OCI-LY3 (cell line): ENCODE measurements around the gene MCEMP1.

Source experiments
- H2AFZ ChIP-seq: fragments of 200-600, 300-600 bp; shearing (Covaris generic); 2 replicates; pipeline ENCODE4 v1.6.0; 2014; ENCODE audit warnings: antibody characterized with exemption, low read depth, low read length
- H3K27ac ChIP-seq: fragments of 200-600, 300-600 bp; sonication (generic); 2 replicates; pipeline ENCODE4 v1.5.1; 2014; ENCODE audit warnings: mild to moderate bottlenecking, low read length, moderate library complexity, mixed read lengths
- H3K27me3 ChIP-seq: fragments of 200-600, 300-600 bp; sonication (generic); 2 replicates; pipeline ENCODE4 v1.6.1; 2014; ENCODE audit warnings: low read depth, low read length, mixed read lengths
- H3K36me3 ChIP-seq: fragments of 200-600, 300-600 bp; sonication (generic); replicated peaks from 2 replicates; pipeline ENCODE3; 2014; ENCODE audit warnings: low read depth, low read length, mixed read lengths
- H3K4me1 ChIP-seq: fragments of 300-600, 200-600 bp; sonication (generic); 2 replicates; pipeline ENCODE4 v1.6.1; 2014; ENCODE audit warnings: low read length, mixed read lengths
- H3K4me2 ChIP-seq: fragments of 200-600, 300-600 bp; sonication (generic); 2 replicates; pipeline ENCODE4 v1.6.1; 2014; ENCODE audit warnings: low read length, mixed read lengths
- H3K4me3 ChIP-seq: fragments of 300-600, 200-600 bp; sonication (generic); 2 replicates; pipeline ENCODE4 v1.5.1; 2014; ENCODE audit warnings: antibody characterized with exemption, mild to moderate bottlenecking, low read length, moderate library complexity
- H3K79me2 ChIP-seq: fragments of 300-600, 200-600 bp; shearing (Covaris generic); 2 replicates; pipeline ENCODE4 v1.6.1; 2014; ENCODE audit warnings: mild to moderate bottlenecking, low read length, mixed read lengths
- H3K9ac ChIP-seq: fragments of 300-600, 200-600 bp; shearing (Covaris generic); 2 replicates; pipeline ENCODE4 v1.6.0; 2014; ENCODE audit warnings: mild to moderate bottlenecking, low read length, moderate library complexity
- H3K9me3 ChIP-seq: fragments of 200-600, 300-600 bp; shearing (Covaris generic); 2 replicates; pipeline ENCODE4 v1.6.1; 2014; ENCODE audit warnings: low read length, mixed read lengths; ENCODE audit not compliant: insufficient read depth
- H4K20me1 ChIP-seq: fragments of 200-600, 300-600 bp; sonication (generic); 2 replicates; pipeline ENCODE4 v1.6.1; 2016; ENCODE audit warnings: low read length, mixed read lengths; ENCODE audit not compliant: insufficient read depth
- CTCF ChIP-seq: fragments of 200-600, 300-600 bp; sonication (generic); IDR thresholded peaks from 2 replicates; pipeline ENCODE4 v1.5.1; 2014; ENCODE audit warnings: antibody characterized with exemption, low read length, low read depth
- EZH2phosphoT487 ChIP-seq: fragments of 200-600 bp; shearing (Covaris generic); IDR thresholded peaks from 2 replicates; pipeline ENCODE4 v1.6.1; 2018; ENCODE audit warnings: antibody characterized with exemption, mixed run types, low read depth

MCEMP1 gene

GRCh38 chr19:7687177-7687576 lies 10.3 kb downstream of the MCEMP1 start:
- peaks cover 11% of the 10 kb centered on the region for H3K36me3 ChIP-seq
- no peak for TF ChIP-seq CTCF
- TF ChIP-seq EZH2phosphoT487 = no peak
- no peak overlapping the region for H2AFZ ChIP-seq
- no peaks in the 10 kb centered on the region for H3K9me3 ChIP-seq
- no peaks in the 10 kb centered on the region for H3K4me1 ChIP-seq
- H3K27me3 ChIP-seq = 0 out of 2 replicates have a peak, but pooled peaks cover 6% of the 10 kb centered on the region
- no peak overlapping the region for H3K4me3 ChIP-seq
- H4K20me1 ChIP-seq = no peaks in the 10 kb centered on the region
- no peak overlapping the region for H3K27ac ChIP-seq
- H3K9ac ChIP-seq = no peak overlapping the region
- H3K79me2 ChIP-seq = peaks cover under 1% of the 10 kb centered on the region; the same call in 1 of the 2 replicates
- no peak overlapping the region for H3K4me2 ChIP-seq

GRCh38 chr19:7689165-7689564 lies 12.3 kb downstream of the MCEMP1 start:
- Histone ChIP-seq H4K20me1 (no peaks in the 10 kb centered on the region), H3K4me2 (no peak overlapping the region), H3K9ac (no peak overlapping the region), H3K9me3 (no peaks in the 10 kb centered on the region), H3K4me1 (peaks cover 2% of the 10 kb centered on the region), H3K27me3 (peaks cover 15% of the 10 kb centered on the region; the same call in 1 of the 2 replicates), H3K36me3 (no peaks in the 10 kb centered on the region), H2AFZ (no peak overlapping the region), H3K4me3 (no peak overlapping the region), H3K79me2 (no peaks in the 10 kb centered on the region), H3K27ac (no peak overlapping the region)
- TF ChIP-seq EZH2phosphoT487 (no peak), CTCF (no peak)

- H3K4me3 ChIP-seq = no peak overlapping the region
- no peaks in the 10 kb centered on the region for H4K20me1 ChIP-seq
- no peak overlapping the region for H3K4me2 ChIP-seq
- peaks cover 15% of the 10 kb centered on the region; the same call in 1 of the 2 replicates for H3K27me3 ChIP-seq
- H3K36me3 ChIP-seq = no peaks in the 10 kb centered on the region
- H3K9me3 ChIP-seq = no peaks in the 10 kb centered on the region
- no peak overlapping the region for H3K9ac ChIP-seq
- H2AFZ ChIP-seq = no peak overlapping the region
- no peak overlapping the region for H3K27ac ChIP-seq
- no peaks in the 10 kb centered on the region for H3K79me2 ChIP-seq
- peaks cover 13% of the 10 kb centered on the region for H3K4me1 ChIP-seq
- TF ChIP-seq CTCF (no peak), EZH2phosphoT487 (no peak)
Observed at GRCh38 chr19:7690779-7691258, 13.9 kb downstream of the MCEMP1 start.

- H3K27ac ChIP-seq = no peak overlapping the region
- H4K20me1 ChIP-seq = no peaks in the 10 kb centered on the region
- H3K4me1 ChIP-seq = peaks cover 13% of the 10 kb centered on the region
- H3K9ac ChIP-seq = no peak overlapping the region
- TF ChIP-seq CTCF (no peak), EZH2phosphoT487 (no peak)
- no peaks in the 10 kb centered on the region for H3K36me3 ChIP-seq
- no peak overlapping the region for H2AFZ ChIP-seq
- H3K9me3 ChIP-seq = no peaks in the 10 kb centered on the region
- peaks cover 15% of the 10 kb centered on the region; the same call in 1 of the 2 replicates for H3K27me3 ChIP-seq
- no peak overlapping the region for H3K4me3 ChIP-seq
- no peak overlapping the region for H3K4me2 ChIP-seq
- H3K79me2 ChIP-seq = no peaks in the 10 kb centered on the region
Observed at GRCh38 chr19:7691497-7691896, 14.6 kb downstream of the MCEMP1 start.
